GM04503 (cell line): ENCODE measurements around the gene PFDN2.
A peak's percentile ranks its signal among the peaks of the same experiment; 100 is the strongest.

ENCODE experiments used
- DNase-seq: peaks from one replicate; pipeline ENCODE4 v3.0.0-alpha.2; 2012; ENCODE audit warnings: low read depth

The PFDN2 gene, protein sequence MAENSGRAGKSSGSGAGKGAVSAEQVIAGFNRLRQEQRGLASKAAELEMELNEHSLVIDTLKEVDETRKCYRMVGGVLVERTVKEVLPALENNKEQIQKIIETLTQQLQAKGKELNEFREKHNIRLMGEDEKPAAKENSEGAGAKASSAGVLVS

DNA sequence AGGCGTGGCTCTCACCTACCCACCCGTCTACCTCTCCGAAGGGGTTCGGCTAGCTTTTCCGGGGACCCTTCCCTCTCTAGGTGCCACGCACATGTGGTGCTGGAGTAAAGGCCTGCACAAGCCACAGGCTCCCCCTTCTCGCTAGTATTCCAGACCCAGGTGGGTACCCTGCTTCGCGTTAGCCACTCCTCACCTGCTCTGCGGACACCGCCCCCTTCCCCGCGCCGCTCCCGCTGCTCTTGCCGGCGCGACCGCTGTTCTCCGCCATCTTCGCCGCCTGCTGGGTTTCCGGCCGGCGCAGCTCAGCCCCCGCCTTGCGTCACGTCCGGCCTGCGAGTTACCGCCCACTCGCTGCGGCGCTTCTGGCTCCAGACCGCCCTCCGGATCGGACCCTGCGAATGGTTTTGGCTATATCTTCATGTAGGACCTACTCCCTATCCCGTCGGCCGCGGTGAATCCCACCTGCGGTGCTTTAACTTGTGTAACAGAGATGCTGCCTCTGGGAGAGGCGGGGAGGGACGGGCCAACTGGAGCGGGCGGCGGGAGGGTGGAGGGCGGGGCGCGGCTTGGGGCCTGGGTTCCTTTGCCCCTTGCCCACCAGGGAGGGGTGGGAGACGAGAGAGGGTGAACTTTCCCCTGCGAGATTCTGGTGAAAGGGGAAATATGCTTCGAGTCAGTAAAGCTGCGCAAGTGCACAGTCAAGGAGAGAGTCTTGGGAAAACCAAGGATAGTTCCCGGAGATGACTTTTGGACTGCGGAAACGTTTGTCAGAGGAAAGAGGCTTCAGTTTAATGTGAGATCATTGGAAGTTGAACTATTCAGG is at the start of gene PFDN2, which contains the start of gene NIT1:
Gene PFDN2, minus strand, starts transcription at position 279 of the 823 bp plus-strand sequence. Its CDS starts 11 bp downstream, at position 268.
Gene NIT1, plus strand, starts transcription at position 347 of the 823 bp plus-strand sequence. Its CDS starts 72 bp downstream, at position 419.
- DNase-seq = no peak

DNA sequence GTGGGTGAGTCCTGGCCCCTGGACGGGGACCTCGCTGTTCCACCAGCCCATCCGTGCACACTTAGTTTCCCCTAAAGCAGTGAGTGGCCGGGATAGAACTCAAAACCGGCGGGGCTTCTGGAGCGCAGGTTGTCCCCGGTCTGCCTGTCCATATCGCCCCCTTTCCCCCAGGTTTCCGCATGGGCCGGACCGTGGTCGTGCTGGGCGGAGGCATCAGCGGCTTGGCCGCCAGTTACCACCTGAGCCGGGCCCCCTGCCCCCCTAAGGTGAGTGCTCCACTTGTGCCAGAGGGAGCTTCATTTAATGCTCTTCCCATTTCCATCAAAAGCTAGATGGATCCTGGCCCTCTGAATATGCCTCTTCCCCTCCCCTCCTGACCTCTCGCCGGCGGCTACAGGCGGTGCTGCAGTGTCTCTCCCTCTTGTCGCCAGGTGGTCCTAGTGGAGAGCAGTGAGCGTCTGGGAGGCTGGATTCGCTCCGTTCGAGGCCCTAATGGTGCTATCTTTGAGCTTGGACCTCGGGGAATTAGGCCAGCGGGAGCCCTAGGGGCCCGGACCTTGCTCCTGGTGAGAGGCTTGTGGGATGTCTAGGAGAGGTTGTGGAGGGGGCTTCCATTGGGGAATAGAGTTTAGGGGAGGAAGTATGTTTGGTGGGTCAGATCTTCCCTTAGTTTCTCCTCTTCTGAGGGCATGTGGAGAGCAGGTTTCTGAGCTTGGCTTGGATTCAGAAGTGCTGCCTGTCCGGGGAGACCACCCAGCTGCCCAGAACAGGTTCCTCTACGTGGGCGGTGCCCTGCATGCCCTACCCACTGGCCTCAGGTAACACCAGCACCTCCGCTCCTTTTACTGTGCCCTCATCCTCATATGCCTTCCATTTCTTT is 49.1 kb upstream of the PFDN2 start:
- DNase-seq = no peak

DNA sequence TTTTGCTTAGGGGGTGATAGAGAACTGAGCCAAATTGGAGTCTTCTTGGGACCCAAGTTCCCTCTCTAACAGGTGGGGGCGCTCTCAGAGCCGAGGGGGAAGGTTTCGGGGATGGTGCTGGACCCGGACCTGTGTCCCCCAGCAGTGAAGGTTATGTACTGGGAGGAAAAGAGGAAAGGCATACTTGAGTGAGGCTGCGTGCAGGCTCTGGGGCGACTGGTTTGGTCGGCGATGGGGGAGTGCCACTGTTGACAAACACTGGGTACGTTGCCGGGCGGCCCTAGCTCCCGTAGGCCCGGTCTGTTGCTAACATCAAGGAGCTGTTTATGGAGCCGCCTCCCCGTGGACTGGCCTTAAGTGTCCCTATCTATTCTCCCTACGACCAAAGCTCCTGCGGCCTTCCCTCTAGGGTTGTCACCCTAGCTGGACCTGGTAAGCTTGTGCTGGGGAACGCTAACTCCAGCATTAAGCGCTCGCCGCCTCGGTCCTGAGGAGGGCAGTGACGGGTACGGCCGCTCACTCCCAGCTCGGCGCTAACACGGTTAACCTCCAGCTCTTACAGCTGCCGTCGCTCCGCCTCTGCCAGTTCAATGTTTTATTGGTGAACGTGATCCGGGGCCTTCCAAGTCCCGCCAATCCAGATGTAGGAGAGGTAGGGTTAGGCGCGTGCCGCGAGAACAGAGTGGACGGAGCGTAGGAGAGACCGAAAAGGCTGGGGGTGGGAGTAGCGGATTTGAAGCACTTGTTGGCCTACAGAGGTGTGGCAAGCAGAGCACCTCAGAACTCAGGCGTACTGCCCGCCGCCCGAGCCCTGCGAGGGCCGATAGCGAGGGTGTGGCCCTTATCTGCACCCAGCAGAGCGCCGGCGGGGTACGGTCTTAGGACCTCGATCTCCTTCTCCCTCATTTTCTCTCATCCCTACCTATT is 48.2 kb upstream of the PFDN2 start, which contains the start of gene PPOX:
Gene PPOX, plus strand, starts transcription at position 685 of the 927 bp plus-strand sequence. CDS start 422 bp downstream, outside the sequence.
- peak; percentile 94 for DNase-seq

DNA sequence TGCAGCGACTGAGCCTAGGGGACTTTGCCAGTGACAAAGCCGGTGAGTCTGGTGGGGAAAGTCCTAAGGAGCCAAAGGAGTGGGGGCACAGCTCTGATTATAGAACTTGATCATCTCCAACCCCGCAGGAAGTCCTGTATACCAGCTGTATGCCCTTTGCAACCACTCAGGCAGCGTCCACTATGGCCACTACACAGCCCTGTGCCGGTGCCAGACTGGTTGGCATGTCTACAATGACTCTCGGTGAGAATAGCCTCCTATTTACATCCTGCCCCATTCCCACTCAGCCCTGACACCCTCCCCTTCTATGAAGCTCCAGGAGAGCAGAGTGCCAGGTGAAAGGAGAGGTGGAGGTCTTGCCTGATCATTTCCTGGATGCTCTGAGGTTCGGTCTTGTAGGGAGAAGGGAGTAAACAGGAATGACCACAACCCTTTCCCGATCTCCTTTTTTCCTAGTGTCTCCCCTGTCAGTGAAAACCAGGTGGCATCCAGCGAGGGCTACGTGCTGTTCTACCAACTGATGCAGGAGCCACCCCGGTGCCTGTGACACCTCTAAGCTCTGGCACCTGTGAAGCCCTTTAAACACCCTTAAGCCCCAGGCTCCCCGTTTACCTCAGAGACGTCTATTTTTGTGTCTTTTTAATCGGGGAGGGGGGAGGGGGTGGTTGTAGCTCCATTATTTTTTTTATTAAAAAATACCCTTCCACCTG is 47.2 kb upstream of the PFDN2 start:
- DNase-seq = no peak

DNA sequence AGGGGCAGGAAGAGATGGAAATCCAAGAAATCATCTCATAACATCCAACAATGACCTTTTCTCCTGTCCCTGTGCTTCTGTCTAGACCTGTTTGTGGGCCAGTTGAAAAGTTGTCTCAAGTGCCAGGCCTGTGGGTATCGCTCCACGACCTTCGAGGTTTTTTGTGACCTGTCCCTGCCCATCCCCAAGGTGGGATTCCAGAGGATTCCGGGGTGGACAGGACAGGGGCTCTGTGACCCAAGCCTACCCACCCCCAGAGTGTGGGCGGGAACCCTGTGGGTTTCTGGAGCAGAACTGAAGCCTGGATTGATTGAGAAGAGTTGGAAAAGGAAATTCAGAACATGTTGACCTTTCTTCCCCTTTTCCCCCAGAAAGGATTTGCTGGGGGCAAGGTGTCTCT is 46.0 kb upstream of the PFDN2 start:
- no peak for DNase-seq

DNA sequence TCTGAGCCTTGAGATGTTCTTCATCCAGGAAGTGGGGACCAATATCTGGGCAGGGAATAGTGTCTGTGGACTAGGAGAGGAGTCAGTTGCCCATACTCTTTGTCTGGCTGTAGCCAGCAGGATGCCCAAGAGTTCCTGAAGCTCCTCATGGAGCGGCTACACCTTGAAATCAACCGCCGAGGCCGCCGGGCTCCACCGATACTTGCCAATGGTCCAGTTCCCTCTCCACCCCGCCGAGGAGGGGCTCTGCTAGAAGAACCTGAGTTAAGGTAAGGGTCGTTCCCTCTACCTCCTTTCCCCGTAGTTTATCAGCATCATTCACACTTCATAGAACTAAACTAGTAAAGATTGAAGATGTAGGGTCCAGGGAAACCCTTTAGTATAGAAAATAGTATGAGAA is 45.0 kb upstream of the PFDN2 start:
- DNase-seq = no peak

DNA sequence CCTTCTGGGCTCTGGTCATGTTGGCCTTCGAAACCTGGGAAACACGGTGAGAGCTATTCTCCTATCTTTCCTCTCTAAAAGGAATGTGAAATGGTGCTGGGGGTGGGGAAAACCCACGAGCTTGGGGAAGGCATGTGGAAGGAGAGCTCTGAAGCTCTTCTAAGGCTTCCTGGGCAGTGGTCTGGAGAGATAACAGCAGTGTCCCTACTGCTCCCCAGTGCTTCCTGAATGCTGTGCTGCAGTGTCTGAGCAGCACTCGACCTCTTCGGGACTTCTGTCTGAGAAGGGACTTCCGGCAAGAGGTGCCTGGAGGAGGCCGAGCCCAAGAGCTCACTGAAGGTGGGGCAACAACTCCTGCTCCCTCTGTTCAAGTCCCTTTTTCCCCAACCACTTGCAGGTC is 44.2 kb upstream of the PFDN2 start:
- DNase-seq = no peak

DNA sequence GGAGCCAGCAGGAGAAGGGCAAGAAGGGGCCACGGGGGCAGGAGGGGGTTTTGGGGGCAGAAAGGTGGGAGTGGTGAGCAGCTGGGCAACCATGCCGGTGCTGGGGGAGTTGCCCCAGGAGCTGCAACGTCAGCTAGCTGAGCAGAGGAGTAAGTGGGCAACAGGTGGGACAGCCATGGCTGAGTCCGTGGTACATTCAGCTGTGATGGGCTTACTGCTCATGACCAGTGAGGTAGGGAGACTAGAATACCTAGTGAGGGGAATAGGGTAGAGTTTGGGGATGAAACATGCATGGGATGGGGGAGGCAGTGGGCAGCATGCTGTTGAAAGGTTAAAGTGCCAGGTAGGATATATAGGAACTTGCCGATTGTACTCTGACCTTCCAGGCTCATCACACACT is 43.8 kb upstream of the PFDN2 start:
- DNase-seq = no peak

DNA sequence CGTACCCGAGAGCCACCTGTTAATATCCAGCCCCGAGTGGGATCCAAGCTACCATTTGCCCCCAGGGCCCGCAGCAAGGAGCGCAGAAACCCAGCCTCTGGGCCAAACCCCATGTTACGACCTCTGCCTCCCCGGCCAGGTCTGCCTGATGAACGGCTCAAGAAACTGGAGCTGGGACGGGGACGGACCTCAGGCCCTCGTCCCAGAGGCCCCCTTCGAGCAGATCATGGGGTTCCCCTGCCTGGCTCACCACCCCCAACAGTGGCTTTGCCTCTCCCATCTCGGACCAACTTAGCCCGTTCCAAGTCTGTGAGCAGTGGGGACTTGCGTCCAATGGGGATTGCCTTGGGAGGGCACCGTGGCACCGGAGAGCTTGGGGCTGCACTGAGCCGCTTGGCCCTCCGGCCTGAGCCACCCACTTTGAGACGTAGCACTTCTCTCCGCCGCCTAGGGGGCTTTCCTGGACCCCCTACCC is 42.9 kb upstream of the PFDN2 start:
- DNase-seq = no peak

DNA sequence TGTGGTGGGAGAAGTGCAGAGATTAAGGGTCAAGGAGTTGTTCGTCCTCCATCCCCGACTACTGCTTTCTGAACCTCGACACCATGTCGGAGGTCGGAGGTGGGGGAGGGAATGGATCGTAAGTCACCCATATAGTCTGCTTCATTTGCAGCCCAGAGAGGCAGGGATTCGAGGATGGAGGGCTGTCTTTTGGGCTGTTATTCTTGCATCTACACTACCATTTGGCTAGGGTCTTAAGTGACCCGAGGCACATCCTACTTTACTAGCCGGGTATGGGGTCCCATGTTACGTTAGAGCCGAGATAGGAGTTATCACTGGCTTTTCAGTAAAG is 42.0 kb upstream of the PFDN2 start:
- no peak for DNase-seq

DNA sequence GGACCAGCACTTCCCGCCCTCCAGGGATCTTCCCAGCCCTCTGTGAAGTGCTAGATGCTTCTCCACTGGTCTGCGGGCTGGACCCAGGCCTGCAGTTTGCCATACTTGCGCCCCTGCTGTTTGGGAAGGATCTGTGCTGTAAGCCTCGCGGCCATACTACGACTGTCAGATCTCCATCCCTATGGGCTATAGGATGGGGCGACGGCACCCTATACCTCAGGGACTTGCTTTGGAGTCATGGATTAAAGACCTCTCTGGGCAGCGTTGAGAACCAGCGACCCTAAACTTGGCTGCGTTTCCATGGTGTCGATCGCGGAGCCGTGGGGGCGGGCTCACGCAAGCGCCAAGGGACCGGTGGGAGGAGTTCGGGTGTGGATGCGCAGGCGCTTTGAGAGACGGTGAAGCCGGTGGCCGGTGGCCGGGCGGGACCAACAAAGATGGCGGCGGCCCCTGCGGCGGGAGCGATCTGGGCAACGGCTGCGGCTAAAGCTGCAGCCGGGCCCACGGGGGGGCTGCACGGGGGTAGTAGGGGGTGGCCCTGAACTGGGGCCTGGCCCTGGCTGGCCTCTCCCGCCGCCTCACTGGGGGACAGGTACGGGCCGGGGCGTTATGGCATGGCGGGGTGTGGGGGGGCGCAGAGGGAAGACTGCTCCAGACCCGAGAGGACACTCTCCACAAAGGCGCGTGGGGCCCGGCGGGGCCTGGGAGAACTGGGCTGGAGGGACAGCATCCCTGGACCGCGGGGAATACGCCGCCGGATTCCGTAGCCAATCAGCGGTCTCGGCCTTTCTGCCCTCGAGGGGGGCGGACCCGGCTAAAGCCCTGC is 41.5 kb upstream of the PFDN2 start, which contains the start of gene USP21:
Gene USP21, plus strand, starts transcription at position 414 of the 826 bp plus-strand sequence. CDS start 1,141 bp downstream, outside the sequence.
- peak; percentile 34 for DNase-seq

DNA sequence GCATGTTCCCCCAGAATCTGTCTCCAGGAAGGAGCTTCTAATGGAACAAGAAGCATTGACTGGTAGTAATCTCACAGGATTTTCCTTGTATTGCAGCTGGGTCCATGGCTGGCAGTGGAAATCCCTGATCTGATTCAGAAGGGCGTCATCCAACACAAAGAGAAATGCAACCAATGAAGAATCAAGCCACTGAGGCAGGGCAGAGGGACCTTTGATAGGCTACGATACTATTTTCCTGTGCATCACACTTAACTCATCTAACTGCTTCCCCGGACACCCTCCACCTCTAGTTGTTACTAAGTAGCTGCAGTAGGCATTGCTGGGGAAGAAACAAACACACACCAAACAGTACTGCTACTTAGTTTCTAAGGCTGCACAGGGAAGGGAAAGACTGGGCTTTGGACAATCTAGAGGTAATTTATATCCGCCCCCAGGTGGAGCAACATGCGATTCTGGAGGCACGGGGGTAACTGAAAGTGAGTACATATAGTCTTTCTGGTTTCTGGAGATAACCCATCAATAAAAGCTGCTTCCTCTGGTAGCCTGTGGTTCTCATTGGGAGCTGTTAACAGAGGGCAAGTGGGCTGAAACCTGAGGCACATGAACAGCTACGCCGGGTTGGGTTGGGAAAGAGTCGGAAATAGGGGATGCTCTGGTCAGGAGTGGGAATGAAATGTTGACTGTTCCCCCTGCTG is 40.6 kb upstream of the PFDN2 start:
- no peak for DNase-seq

DNA sequence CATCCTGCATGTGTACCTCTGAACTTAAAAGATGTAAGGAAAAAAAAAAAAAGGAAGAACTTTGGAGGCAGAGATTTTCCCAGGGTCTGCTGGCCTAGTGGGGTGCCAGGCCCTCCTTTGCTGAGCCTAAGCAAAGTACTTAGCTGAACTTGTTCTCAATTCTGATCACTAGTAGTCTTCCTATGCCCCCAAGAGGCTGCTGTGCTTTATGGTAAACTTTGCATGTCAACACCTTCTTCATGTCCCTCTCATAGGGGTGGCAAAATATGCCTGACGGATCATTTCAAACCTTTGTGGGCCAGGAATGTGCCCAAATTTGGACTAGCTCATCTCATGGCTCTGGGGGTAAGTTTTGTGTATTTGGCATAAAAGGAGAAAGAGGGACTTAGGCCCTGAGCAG is 40.0 kb upstream of the PFDN2 start:
- DNase-seq = no peak

DNA sequence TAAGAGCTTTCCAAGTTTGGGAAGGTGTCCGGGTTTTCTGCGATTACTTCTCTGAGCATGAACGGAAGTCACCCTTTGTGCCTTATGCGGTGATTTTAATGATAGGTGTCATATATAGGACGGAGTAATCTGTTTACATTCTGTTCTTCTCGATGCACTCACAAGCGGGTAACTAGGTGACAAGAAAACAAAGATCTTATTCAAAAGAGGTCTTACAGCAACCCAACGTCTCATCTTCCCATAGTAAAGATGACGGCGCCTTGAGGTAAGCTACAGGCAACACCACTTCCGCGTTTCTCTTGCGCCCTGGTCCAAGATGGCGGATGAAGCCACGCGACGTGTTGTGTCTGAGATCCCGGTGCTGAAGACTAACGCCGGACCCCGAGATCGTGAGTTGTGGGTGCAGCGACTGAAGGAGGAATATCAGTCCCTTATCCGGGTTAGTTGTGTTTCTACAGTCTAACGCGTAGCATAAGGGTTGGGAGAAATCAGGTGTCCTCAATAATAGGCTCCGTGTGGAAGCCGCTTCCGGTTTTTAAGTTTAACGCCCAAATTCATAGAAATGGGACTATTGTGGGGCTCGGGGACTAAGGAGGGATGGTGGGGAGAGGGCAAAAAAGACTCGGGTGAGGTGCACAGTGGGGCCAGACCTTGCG is 36.0 kb upstream of the PFDN2 start, which contains the start of gene UFC1:
Gene UFC1, plus strand, starts transcription at position 297 of the 656 bp plus-strand sequence. Its CDS starts 20 bp downstream, at position 317.
- peak; percentile 71 for DNase-seq

DNA sequence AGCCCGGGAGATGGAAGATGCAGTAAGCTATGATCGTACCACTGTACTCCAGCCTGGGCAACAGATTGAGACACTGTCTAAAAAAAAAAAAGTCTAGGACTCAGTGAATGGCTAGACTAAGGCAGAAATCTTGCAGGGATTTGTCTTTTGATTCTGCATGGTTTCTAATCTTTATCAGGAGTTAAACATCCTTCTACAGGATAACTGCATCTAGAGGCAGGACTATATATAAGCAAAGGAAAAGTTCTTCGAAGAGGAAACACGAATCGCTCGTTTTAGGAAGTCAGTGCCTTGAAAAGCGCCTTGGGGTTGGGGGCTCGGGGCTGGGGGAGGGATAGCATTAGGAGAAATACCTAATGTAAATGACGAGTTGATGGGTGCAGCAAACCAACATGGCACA is 35.3 kb upstream of the PFDN2 start:
- no peak for DNase-seq

DNA sequence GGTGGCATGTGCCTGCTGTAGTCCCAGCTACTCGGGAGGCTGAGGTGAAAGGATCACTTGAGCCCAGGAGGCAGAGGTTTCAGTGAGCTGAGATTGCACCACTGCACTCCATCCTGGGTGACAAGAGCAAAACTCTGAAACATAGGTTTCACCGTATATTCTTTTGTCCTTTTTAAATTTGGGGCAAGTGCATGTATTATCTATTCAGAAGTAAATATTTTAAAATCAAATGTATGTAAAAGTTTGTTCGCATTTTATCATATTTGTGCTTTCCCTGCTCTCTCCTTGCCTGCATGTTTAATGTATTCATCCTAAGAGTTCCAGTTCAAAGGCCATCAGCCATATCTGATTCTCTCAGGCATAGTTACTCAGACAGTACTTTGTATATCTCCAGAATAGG is 28.0 kb upstream of the PFDN2 start:
- DNase-seq = no peak

DNA sequence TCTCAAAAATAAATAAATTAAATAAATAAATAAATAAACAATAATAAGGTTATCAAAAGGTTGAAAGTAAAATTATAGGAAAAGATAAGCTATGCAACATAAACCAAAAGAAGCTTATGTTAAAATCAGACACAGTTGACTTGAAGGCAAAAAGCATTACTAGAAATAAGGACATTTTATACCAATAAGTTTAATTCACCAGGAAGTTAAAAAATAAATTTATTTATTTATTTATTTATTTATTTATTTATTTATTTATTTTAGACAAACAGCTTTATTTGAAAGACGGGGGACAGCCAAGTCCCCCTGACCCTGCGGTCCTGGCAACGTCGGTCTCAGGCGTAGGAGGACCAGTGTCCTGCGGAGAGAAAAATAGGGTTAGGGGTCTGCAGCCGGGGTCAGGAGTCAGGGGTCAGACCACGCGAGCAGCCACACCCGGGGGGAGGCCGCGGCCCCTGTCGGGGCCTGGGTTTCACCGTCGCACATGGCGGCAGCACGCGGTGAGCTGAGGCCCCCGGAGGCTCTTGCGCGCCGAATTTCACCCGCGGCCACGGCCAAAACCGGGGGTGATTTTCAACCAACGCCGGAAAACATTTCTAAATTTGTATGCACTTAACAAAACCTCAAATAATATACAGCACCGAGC is 23.0 kb upstream of the PFDN2 start:
- no peak for DNase-seq

DNA sequence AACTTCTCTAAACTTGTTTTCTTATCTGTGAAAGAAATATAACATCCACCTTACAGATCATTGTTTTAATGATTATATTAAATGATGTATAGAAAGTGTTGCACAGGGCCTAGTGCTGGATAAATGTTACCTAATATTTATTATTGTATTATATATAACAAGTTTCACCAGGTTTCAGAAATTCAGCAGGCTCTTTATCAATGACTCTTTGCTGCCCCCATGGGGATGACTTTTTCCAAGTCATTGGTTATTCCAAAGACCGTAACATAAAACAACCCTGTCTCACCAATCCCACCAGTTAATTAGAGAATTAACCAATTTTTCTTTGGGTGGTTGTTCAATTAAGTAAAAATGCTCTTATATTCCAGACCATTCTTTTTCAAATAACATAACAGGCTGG is 21.9 kb upstream of the PFDN2 start:
- DNase-seq = no peak
